Measurements from ENCODE around the gene GRB7. TPM values are rescaled to one million over a fixed set of nuclear protein-coding genes. Genes with fewer than 3 reads are reported as not detected.

The GRB7 gene
- polyA plus RNA-seq, 4 donors = 2.7 to 48.8 (median 33.1) TPM

DNA sequence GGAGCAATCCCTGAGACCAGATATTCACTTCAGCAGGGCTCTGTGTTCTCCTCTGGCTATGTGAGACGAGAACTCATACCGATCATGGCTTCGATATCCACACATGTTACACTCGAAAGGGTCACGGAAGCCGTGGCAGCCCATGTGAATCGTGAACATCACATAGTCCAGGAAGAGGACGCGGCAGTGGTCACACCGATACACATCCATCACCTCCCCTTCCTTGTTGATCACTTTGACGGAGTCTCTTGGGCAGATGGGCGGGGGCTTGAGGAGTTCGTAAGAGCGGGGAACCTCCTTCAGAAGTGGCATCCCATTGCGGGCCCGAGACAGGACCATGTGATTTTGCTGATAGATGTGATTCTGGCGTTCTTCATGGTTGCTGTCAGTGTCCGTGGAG is 28.0 kb downstream of the GRB7 start:
- DNase-seq (ENCODE audit: low read depth in 4 of 4, low spot score in 3 of 4) = no peak

DNA sequence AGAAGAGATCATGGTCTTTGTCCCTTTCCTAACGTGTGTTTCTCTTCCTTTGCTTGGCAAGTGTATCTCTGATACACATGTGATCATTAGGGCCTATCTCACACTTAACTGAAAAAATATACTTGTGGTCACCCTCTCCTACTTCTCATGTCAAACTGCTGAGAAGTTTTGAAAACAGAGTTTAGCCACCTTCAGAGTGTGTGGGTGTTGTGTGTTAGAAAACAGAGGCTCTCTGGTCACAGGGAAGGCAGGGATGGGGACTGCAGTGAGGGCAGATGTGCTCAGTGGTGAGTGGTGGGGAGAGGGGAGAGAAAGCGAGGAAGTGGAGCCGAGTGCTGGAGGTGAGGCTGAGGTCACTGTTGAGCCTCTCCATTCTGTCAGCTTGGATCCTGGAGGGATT is 29.4 kb downstream of the GRB7 start:
- no peak for DNase-seq (ENCODE audit: low read depth in 4 of 4, low spot score in 3 of 4)

GRCh38 chr17:39769974-39770587 is 32.3 kb downstream of the GRB7 start:
- no peak for DNase-seq (ENCODE audit: low read depth in 4 of 4, low spot score in 3 of 4)

GRCh38 chr17:39772415-39772814 is 34.7 kb downstream of the GRB7 start:
- no peak for DNase-seq (ENCODE audit: low read depth in 4 of 4, low spot score in 3 of 4)

DNA sequence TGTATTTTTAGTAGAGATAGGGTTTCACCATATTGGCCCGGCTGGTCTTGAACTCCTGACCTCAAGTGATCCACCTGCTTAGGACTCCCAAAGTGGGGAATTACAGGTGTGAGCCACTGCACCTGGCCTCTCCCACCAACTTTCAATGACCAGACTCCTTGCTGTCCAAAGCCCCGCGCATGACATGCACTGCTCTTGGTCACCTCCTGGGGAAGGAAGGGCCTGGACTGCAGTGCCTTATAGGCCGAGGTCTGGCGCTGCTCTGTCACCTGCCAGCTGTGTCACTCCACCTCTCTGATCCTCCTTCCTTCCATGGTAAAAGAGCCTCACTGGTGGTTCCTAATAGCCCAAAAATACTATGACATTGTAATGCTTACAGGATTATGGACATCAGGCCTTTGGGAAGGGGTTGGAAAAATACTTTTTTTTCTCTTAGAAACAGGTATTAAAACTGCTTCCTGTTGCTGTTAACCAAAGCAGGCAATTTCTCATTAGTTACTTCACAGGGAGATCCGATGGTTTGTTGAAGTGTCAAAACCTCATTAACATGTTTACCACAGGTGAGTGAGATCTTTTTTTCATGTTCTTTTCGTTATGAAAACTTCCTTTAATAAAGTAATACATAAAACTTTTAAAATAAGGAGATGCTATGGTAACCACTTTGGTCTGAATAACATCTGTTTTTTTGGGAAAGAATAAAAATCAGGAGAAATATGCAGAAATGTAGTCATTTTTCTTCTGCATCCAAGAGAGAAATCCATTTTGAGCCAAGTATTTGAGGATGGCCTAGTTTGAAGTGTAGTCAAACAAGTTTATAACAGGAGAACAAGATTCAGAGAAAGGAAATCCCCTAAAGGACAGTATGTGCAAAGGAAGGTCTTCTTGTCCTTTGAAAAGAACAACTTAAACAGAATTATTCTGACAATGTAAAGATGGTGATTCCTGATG is 35.5 kb downstream of the GRB7 start:
- no peak for DNase-seq (ENCODE audit: low read depth in 4 of 4, low spot score in 3 of 4)

GRCh38 chr17:39774047-39774446 is 36.3 kb downstream of the GRB7 start:
- DNase-seq (ENCODE audit: low read depth in 4 of 4, low spot score in 3 of 4) = no peak

- DNase-seq (ENCODE audit: low read depth in 4 of 4, low spot score in 3 of 4) = no peak
These were observed 37.3 kb downstream of the GRB7 start for GRCh38 chr17:39775031-39775430.

DNA sequence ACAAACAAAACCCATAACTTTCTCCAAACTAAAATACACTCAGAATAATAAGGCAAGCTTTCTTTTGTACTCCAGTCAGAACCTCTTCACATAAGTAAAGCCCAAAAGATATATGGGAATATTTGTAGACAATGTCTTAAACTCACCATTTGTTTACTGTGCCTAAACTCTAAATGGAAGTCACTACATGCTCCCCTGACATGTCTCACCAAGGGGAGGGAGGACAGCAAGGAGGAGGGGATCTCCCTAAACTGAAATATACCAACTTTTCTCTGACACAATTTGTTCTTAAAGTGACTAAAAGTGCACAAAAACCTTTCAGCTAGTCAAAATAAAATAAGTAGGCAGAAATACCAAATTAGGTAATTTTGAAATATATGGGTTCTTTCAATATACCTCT is 38.5 kb downstream of the GRB7 start:
- DNase-seq (ENCODE audit: low read depth in 4 of 4, low spot score in 3 of 4) = no peak

DNA sequence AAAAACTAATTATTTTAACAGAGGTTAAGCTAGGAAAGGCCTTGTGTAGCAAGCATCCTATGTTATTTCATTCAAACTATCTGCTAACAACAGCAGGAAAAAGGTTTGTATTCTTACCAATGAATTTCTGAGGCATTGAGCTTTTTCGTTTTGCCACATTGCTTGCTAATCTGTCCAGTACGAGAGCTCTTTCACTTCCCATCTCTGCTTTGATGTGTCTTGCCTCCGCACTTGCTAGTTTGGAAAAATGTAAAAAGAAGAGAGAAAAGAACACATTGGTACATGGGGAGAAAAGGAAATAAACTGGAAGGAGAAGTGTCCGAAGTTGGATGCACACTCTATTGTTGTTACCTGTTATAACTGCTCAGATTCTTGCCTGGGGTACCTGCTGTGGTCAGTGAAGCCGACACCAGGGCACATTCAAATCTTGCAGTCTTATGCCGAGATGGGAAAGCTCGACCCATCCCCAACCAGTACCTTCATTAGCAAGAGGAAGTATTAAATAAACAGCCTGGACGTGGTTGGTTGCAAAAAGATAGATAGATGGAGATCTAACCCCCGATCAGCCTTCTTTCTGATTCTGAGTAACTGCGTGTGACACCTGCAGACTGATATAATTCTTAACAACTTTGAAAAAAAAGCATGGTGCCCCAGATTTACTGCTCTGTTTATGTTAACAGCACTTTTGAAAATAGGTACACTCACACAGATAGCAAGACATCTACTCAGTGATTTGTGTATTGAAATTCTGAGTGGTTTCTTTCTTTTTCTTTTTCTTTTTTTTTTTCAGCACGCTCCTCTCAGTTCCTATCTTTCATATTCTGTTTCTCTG is 40.0 kb downstream of the GRB7 start:
- no peak for DNase-seq (ENCODE audit: low read depth in 4 of 4, low spot score in 3 of 4)

GRCh38 chr17:39781031-39781860 is 43.5 kb downstream of the GRB7 start:
- DNase-seq (ENCODE audit: low read depth in 4 of 4, low spot score in 3 of 4) = no peak

GRCh38 chr17:39781861-39782213 is 44.1 kb downstream of the GRB7 start:
- DNase-seq (ENCODE audit: low read depth in 4 of 4, low spot score in 3 of 4) = no peak

- DNase-seq (ENCODE audit: low read depth in 4 of 4, low spot score in 3 of 4) = no peak
These were observed 44.7 kb downstream of the GRB7 start for GRCh38 chr17:39782481-39782880.

DNA sequence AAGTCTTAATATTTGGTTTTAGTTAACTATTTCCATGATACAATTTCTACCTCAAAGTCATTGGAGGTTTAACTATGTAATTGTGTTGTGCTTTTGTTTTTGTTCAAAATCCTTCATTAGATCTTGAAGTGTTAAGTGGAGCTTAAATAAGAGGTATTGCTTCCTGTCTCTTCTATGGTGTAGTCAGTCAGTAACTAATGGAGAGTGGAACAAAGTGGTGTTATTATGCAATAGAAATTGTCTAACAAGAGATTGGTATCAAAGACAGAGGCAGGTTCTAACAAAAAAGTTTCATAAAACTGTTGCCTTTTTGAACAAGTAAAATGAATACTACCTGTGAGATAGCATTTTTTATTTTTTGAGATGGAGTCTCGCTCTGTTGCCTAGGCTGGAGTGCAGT is 45.2 kb downstream of the GRB7 start:
- DNase-seq (ENCODE audit: low read depth in 4 of 4, low spot score in 3 of 4) = no peak

- no peak for DNase-seq (ENCODE audit: low read depth in 4 of 4, low spot score in 3 of 4)
These were observed 49.3 kb downstream of the GRB7 start for GRCh38 chr17:39787041-39787440.

- DNase-seq (ENCODE audit: low read depth in 4 of 4, low spot score in 3 of 4) = no peak
These were observed 50.2 kb downstream of the GRB7 start for GRCh38 chr17:39787743-39788484.

- DNase-seq (ENCODE audit: low read depth in 4 of 4, low spot score in 3 of 4) = no peak
These were observed 53.6 kb downstream of the GRB7 start for GRCh38 chr17:39791111-39791992.

- no peak for DNase-seq (ENCODE audit: low read depth in 4 of 4, low spot score in 3 of 4)
These were observed 54.9 kb downstream of the GRB7 start for GRCh38 chr17:39792526-39793221.

DNA sequence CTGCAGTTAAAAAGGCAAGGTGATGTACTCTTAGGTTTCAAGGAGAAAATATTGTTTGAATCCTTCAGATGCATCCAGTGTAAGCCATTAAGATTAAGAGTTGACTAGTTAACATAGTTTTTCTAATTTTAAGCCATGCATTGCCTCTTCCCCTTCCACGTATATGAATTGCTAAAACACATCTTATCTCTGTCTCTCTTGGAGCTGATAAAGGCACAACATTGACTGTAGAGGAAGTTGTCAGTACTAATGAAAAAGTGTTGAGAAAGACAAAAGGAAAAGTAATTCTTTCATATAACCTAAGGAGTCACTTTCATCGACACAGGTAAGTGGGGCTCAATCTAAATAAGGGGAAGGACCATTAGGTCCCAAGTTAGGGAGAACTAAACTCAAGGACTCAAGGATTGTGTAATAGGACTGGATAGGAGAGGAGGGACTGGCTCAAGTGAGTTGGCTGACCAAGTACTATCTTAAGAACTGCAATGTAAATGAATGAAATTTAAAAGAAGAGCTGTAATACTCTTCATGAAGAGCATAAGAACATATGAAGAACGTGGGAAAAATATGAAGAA is 55.6 kb downstream of the GRB7 start:
- DNase-seq (ENCODE audit: low read depth in 4 of 4, low spot score in 3 of 4) = no peak
